Tibial nerve (tissue), 4 donors: ENCODE data around the gene DYNC1I1.

Experiments
- EP300 ChIP-seq, 2 donors: sonication (generic); formaldehyde crosslinking; IDR thresholded peaks; one replicate each; pipeline ENCODE4 v1.6.1; 2017; ENCODE audit warnings: antibody characterized with exemption in 2 of 2, mild to moderate bottlenecking in 1 of 2
- POLR2A ChIP-seq, 2 donors: fragments of 450-650 bp; IDR thresholded peaks; one replicate each; pipeline ENCODE4 v1.6.1; 2017; ENCODE audit warnings: antibody characterized with exemption in 2 of 2, mild to moderate bottlenecking in 2 of 2, moderate library complexity in 2 of 2
- TF ChIP-seq, protein P1 (sequence below), 5 experiments: fragments of 200-600 bp in 3 of 5; fragments of 450-650 bp in 2 of 5; sonication (generic) in 3 of 5; IDR thresholded peaks; one replicate each; pipeline ENCODE4 v1.5.1; 2016 to 2019; ENCODE audit warnings: antibody characterized with exemption in 5 of 5, mild to moderate bottlenecking in 3 of 5, moderate library complexity in 2 of 5

DNA sequence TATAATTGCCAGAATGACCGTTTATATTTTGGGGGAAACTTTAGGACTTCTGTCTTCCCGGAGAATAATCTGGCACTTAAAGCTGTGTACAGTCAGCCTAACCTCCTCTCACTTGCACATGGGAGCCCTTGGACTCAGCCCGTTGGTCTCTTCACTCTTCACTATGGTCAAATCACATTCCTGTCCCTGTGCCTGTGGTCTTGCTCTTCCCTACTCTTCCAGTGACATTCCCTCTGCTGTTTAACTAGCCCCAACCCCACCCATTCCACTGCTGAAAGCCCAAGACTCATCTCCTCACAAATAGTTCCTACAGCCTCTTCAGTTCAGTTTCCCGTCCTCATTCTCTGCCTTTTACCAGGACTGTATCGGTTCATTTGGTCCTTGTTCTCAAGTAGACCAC is 135.0 kb downstream of the DYNC1I1 start:
- TF ChIP-seq, protein P1, sequence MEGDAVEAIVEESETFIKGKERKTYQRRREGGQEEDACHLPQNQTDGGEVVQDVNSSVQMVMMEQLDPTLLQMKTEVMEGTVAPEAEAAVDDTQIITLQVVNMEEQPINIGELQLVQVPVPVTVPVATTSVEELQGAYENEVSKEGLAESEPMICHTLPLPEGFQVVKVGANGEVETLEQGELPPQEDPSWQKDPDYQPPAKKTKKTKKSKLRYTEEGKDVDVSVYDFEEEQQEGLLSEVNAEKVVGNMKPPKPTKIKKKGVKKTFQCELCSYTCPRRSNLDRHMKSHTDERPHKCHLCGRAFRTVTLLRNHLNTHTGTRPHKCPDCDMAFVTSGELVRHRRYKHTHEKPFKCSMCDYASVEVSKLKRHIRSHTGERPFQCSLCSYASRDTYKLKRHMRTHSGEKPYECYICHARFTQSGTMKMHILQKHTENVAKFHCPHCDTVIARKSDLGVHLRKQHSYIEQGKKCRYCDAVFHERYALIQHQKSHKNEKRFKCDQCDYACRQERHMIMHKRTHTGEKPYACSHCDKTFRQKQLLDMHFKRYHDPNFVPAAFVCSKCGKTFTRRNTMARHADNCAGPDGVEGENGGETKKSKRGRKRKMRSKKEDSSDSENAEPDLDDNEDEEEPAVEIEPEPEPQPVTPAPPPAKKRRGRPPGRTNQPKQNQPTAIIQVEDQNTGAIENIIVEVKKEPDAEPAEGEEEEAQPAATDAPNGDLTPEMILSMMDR (IDR thresholded peaks at IDR 0.05), result no peak
- TF ChIP-seq POLR2A (IDR thresholded peaks at IDR 0.05), result no peak
- no peak for TF ChIP-seq EP300 (IDR thresholded peaks at IDR 0.05)
